HEK293 (cell line): ENCODE data around the gene SSBP3.

Experiments
- CTCF ChIA-PET: fragments of 350-600 bp; formaldehyde crosslinking; extraction: SDS; loops from one replicate; lab custom pipeline; 2021; ENCODE audit warnings: antibody characterized with exemption; lab: Yijun Ruan, JAX
- POLR2A ChIA-PET: fragments of 300-600 bp; formaldehyde crosslinking; extraction: SDS; loops from one replicate; lab custom pipeline; 2020; ENCODE audit warnings: antibody characterized with exemption, inconsistent platforms; lab: Yijun Ruan, JAX
- H3K27ac ChIP-seq: fragments of 200-500 bp; sonication (Bioruptor generic); 2 replicates; pipeline ENCODE4 v1.5.1; 2014; ENCODE audit warnings: low read depth, low read length, control low read depth, inconsistent platforms; ENCODE audit errors: extremely low read depth
- H3K36me3 ChIP-seq, 2 experiments: fragments of 200-500 bp in 1 of 2; sonication (Bioruptor generic) in 1 of 2; 1 replicate in 1 of 2; 2 replicates in 1 of 2; pipeline ENCODE4 v1.5.1; 2014 to 2017; ENCODE audit warnings: inconsistent platforms in 2 of 2, low read length in 2 of 2; ENCODE audit not compliant: control insufficient read depth in 2 of 2, insufficient read depth in 1 of 2
- H3K4me1 ChIP-seq: fragments of 200-500 bp; sonication (Bioruptor generic); 2 replicates; pipeline ENCODE4 v1.5.1; 2014; ENCODE audit warnings: mild to moderate bottlenecking, low read length, inconsistent platforms; ENCODE audit not compliant: control insufficient read depth, insufficient read depth
- H3K4me3 ChIP-seq: 2 replicates; pipeline ENCODE4 v1.5.1; 2011; ENCODE audit warnings: low read depth, mild to moderate bottlenecking, control low read depth, low read length, moderate library complexity
- H3K9me3 ChIP-seq: fragments of 200-500 bp; sonication (Bioruptor generic); 2 replicates; pipeline ENCODE4 v1.5.1; 2014; ENCODE audit warnings: low read depth, low read length, inconsistent platforms; ENCODE audit not compliant: control insufficient read depth, insufficient read depth
- GLI2 ChIP-seq: fragments of 450-650 bp; formaldehyde crosslinking; IDR thresholded peaks from 2 replicates; pipeline ENCODE4; 2017; ENCODE audit warnings: missing biosample characterization, missing genetic modification characterization, low read depth, borderline replicate concordance
- KLF7 ChIP-seq: fragments of 450-650 bp; formaldehyde crosslinking; IDR thresholded peaks from 2 replicates; pipeline ENCODE4 v1.5.1; 2016; ENCODE audit warnings: missing biosample characterization, missing genetic modification characterization, borderline replicate concordance
- KLF8 ChIP-seq: fragments of 450-650 bp; formaldehyde crosslinking; IDR thresholded peaks from 2 replicates; pipeline ENCODE4 v1.5.1; 2016; ENCODE audit warnings: missing biosample characterization, missing genetic modification characterization
- SCRT1 ChIP-seq: fragments of 450-650 bp; formaldehyde crosslinking; IDR thresholded peaks from 2 replicates; pipeline ENCODE4 v1.5.1; 2016; ENCODE audit warnings: missing biosample characterization, missing genetic modification characterization, borderline replicate concordance
- SCRT2 ChIP-seq: fragments of 450-650 bp; formaldehyde crosslinking; IDR thresholded peaks from 2 replicates; pipeline ENCODE4 v1.5.1; 2016; ENCODE audit warnings: missing biosample characterization, missing genetic modification characterization
- WT1 ChIP-seq: fragments of 450-650 bp; formaldehyde crosslinking; IDR thresholded peaks from 2 replicates; pipeline ENCODE4 v1.5.1; 2016; ENCODE audit warnings: missing biosample characterization, missing genetic modification characterization
- ZBTB20 ChIP-seq: fragments of 450-650 bp; formaldehyde crosslinking; IDR thresholded peaks from 2 replicates; pipeline ENCODE4 v1.5.1; 2016; ENCODE audit warnings: missing biosample characterization, missing genetic modification characterization
- ZBTB21 ChIP-seq: fragments of 450-650 bp; formaldehyde crosslinking; IDR thresholded peaks from 2 replicates; pipeline ENCODE4 v1.5.1; 2017; ENCODE audit warnings: missing biosample characterization, missing genetic modification characterization
- ZBTB8A ChIP-seq: fragments of 450-650 bp; formaldehyde crosslinking; IDR thresholded peaks from 2 replicates; pipeline ENCODE4 v1.5.1; 2016; ENCODE audit warnings: missing biosample characterization, missing genetic modification characterization
- ZFP37 ChIP-seq: fragments of 450-650 bp; formaldehyde crosslinking; IDR thresholded peaks from 2 replicates; pipeline ENCODE4 v1.5.1; 2016; ENCODE audit warnings: missing biosample characterization, missing genetic modification characterization
- ZFP69B ChIP-seq: fragments of 450-650 bp; formaldehyde crosslinking; IDR thresholded peaks from 2 replicates; pipeline ENCODE4 v1.5.1; 2016; ENCODE audit warnings: missing biosample characterization, missing genetic modification characterization
- ZIC2 ChIP-seq: fragments of 450-650 bp; formaldehyde crosslinking; IDR thresholded peaks from 2 replicates; pipeline ENCODE4 v1.5.1; 2016; ENCODE audit warnings: missing biosample characterization, missing genetic modification characterization
- ZNF184 ChIP-seq: fragments of 450-650 bp; IDR thresholded peaks from 2 replicates; pipeline ENCODE4 v1.5.1; 2018; ENCODE audit warnings: missing biosample characterization, mild to moderate bottlenecking, missing genetic modification characterization
- ZNF202 ChIP-seq: fragments of 450-650 bp; formaldehyde crosslinking; IDR thresholded peaks from 2 replicates; pipeline ENCODE4 v1.5.1; 2016; ENCODE audit warnings: missing biosample characterization, missing genetic modification characterization, borderline replicate concordance
- ZNF214 ChIP-seq: fragments of 450-650 bp; formaldehyde crosslinking; IDR thresholded peaks from 2 replicates; pipeline ENCODE4 v1.5.1; 2017; ENCODE audit warnings: missing biosample characterization, mild to moderate bottlenecking, missing genetic modification characterization, borderline replicate concordance
- ZNF274 ChIP-seq, 2 experiments: fragments of 200-500 bp in 1 of 2; fragments of 450-650 bp in 1 of 2; sonication (Bioruptor generic) in 1 of 2; formaldehyde crosslinking in 1 of 2; IDR thresholded peaks; 2 replicates each; pipeline versions ENCODE4 v1.5.1 to v1.6.1; 2014 to 2016; ENCODE audit warnings: borderline replicate concordance in 1 of 2, inconsistent platforms in 1 of 2, low read length in 1 of 2, missing biosample characterization in 1 of 2, missing genetic modification characterization in 1 of 2
- ZNF311 ChIP-seq: fragments of 450-650 bp; formaldehyde crosslinking; IDR thresholded peaks from 2 replicates; pipeline ENCODE4 v1.5.1; 2017; ENCODE audit warnings: missing biosample characterization, missing genetic modification characterization, borderline replicate concordance
- ZNF48 ChIP-seq: fragments of 450-650 bp; formaldehyde crosslinking; IDR thresholded peaks from 2 replicates; pipeline ENCODE4 v1.5.1; 2016; ENCODE audit warnings: missing biosample characterization, missing genetic modification characterization
- ZNF501 ChIP-seq: fragments of 450-650 bp; formaldehyde crosslinking; IDR thresholded peaks from 2 replicates; pipeline ENCODE4 v1.5.1; 2016; ENCODE audit warnings: missing biosample characterization, missing genetic modification characterization
- ZNF561 ChIP-seq: fragments of 450-650 bp; IDR thresholded peaks from 2 replicates; pipeline ENCODE4 v1.5.1; 2018; ENCODE audit warnings: missing biosample characterization, missing genetic modification characterization, borderline replicate concordance
- ZNF610 ChIP-seq: fragments of 450-650 bp; formaldehyde crosslinking; IDR thresholded peaks from 2 replicates; pipeline ENCODE4 v1.5.1; 2016; ENCODE audit warnings: missing biosample characterization, missing genetic modification characterization, borderline replicate concordance
- ZNF768 ChIP-seq: fragments of 450-650 bp; formaldehyde crosslinking; IDR thresholded peaks from 2 replicates; pipeline ENCODE4 v1.5.1; 2018; ENCODE audit warnings: missing biosample characterization, mild to moderate bottlenecking, missing genetic modification characterization
- ZNF791 ChIP-seq: fragments of 450-650 bp; formaldehyde crosslinking; IDR thresholded peaks from 2 replicates; pipeline ENCODE4 v1.5.1; 2016; ENCODE audit warnings: missing biosample characterization, missing genetic modification characterization
- ZNF843 ChIP-seq: fragments of 450-650 bp; formaldehyde crosslinking; IDR thresholded peaks from 2 replicates; pipeline ENCODE4 v1.5.1; 2016; ENCODE audit warnings: missing biosample characterization, missing genetic modification characterization
- ZXDB ChIP-seq: fragments of 450-650 bp; formaldehyde crosslinking; IDR thresholded peaks from 2 replicates; pipeline ENCODE4 v1.5.1; 2016; ENCODE audit warnings: missing biosample characterization, missing genetic modification characterization
- TF ChIP-seq, protein P1 (sequence below): fragments of 450-650 bp; formaldehyde crosslinking; IDR thresholded peaks from 2 replicates; pipeline ENCODE4 v1.5.1; 2016; ENCODE audit warnings: missing biosample characterization, missing genetic modification characterization
- TF ChIP-seq, protein P2 (sequence below): fragments of 450-650 bp; formaldehyde crosslinking; IDR thresholded peaks from 2 replicates; pipeline ENCODE4 v1.5.1; 2016; ENCODE audit warnings: missing biosample characterization, missing genetic modification characterization

SSBP3 gene

DNA sequence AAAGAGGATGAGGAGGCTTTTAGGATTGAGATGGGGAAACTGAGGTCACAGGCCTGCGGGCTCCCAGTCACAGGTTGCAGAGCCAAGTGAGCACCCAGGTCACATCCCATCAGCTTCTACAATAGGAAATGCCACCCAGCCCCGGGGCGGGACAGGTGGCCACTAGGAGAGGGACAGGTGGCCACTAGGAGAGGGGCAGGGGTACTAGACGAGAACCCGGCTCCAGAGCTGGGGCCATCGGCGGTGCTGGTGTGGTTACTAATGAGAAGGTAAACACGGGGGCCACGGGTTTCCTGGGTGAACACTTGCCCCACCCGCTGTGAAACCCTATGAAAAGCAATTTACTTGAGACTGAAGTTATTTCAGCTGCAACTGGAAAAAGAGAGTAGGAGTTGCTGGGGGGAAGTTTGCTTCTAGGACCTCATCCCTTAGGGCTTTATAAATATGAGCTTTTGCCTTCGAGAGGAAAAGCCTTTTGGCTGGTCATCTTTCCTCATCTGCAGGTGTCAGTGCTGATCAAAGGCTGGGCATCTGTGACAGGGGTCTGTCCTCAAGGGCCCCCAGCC is 153.7 kb downstream of the SSBP3 start:
- TF ChIP-seq, protein P1, sequence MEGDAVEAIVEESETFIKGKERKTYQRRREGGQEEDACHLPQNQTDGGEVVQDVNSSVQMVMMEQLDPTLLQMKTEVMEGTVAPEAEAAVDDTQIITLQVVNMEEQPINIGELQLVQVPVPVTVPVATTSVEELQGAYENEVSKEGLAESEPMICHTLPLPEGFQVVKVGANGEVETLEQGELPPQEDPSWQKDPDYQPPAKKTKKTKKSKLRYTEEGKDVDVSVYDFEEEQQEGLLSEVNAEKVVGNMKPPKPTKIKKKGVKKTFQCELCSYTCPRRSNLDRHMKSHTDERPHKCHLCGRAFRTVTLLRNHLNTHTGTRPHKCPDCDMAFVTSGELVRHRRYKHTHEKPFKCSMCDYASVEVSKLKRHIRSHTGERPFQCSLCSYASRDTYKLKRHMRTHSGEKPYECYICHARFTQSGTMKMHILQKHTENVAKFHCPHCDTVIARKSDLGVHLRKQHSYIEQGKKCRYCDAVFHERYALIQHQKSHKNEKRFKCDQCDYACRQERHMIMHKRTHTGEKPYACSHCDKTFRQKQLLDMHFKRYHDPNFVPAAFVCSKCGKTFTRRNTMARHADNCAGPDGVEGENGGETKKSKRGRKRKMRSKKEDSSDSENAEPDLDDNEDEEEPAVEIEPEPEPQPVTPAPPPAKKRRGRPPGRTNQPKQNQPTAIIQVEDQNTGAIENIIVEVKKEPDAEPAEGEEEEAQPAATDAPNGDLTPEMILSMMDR (tag by site-specific recombination) = no peak
- peak; percentile 52 for TF ChIP-seq ZIC2 (tag by site-specific recombination)
- TF ChIP-seq, all 188 proteins: peak for 1
- Histone ChIP-seq H3K4me1 (0 out of 2 replicates have a peak, but pooled peaks cover 4% of the 10 kb centered on the region), H3K9me3 (no peaks in the 10 kb centered on the region), H3K36me3 (peaks cover 0 to 23% of the 10 kb centered on the region in 2 experiments; a peak in 1 of 3 replicates), H3K27ac (no peak overlapping the region), H3K4me3 (no peak overlapping the region)
- CTCF ChIA-PET = interaction anchor here (0.6 kb wide), 2 partner anchors 212 to 720 kb away, joined by 3 to 4 read pairs; no protein-coding TSS in a partner anchor
- POLR2A ChIA-PET = interaction anchor here (0.7 kb wide), 1 partner anchor 9 kb away, joined by 3 read pairs; no protein-coding TSS in a partner anchor

DNA sequence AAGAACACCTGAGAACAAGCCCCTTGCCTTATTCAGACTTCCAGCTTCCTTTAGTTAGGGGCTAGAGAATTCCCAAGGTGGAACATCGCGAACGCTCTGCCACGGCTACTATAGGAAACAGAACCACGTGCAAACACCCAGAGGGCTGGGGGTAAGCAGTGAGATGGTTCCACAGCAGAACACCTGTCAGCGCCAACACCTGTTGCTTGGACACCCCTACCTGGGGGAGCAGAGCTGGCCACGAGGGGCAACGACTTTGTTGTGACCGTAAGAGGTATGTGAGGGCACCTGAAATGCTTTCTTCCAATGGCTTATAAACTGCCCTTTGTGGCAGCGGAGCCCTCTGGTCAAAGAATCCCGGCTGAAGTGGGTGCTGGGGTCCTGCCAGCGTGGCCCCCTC is 155.5 kb downstream of the SSBP3 start:
- 0 out of 2 replicates have a peak, but pooled peaks cover 4% of the 10 kb centered on the region for H3K4me1 ChIP-seq
- TF ChIP-seq ZNF274 (IDR thresholded peaks at IDR 0.05; ENCODE audit: low read length) (no peak), ZNF274 (tag by site-specific recombination; IDR thresholded peaks at IDR 0.05; ENCODE audit: borderline replicate concordance) (no peak), SCRT2 (peak; percentile 95), SCRT1 (peak; percentile 94)
- TF ChIP-seq, all 188 proteins: peak for 2
- ChIA-PET CTCF (interaction anchor here (0.7 kb wide), 1 partner anchor 12 kb away, joined by 3 read pairs; no protein-coding TSS in a partner anchor), POLR2A (no interaction called here)
- Histone ChIP-seq H3K4me3 (no peak overlapping the region), H3K36me3 (peaks cover 0 to 34% of the 10 kb centered on the region in 2 experiments; a peak in 1 of 3 replicates), H3K27ac (no peak overlapping the region), H3K9me3 (no peaks in the 10 kb centered on the region)

DNA sequence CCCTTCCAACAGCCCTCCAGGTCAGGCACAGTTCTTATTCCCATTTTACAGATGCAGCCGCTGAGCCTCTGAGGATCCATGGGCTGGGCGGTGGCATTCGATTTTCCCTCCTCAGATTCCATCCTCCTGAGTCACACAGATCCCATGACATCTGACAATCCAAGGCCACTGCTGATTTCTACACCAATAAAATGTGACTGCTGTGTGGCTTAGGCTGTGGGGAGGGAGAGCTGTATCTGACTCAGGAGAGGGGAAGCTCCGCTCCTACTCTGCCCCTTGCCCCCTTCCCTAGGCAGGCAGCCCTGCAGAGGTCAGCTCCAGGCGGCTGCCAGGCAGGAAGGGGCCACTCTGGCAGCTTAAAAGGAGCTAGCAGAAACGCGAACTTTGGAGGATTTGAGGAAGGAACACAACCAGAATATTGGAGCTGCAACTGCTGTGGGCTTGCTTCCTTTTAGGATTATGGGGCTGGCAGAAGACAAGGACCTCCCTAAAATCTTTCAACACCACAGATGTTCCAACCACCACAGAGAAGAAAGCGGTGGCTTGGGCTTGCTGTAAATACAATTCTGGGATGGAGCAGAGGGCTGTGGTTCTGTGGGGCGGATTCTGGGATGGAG is 156.3 kb downstream of the SSBP3 start:
- H3K27ac ChIP-seq = no peak overlapping the region
- POLR2A ChIA-PET = no interaction called here
- 0 out of 2 replicates have a peak, but pooled peaks cover 4% of the 10 kb centered on the region for H3K4me1 ChIP-seq
- no peaks in the 10 kb centered on the region for H3K9me3 ChIP-seq
- CTCF ChIA-PET = no interaction called here
- H3K4me3 ChIP-seq = no peak overlapping the region
- H3K36me3 ChIP-seq = peaks cover 0 to 38% of the 10 kb centered on the region in 2 experiments; a peak in 1 of 3 replicates
- TF ChIP-seq ZNF501 (tag by site-specific recombination) = no peak
- TF ChIP-seq ZNF561 (tag by site-specific recombination) = no peak
- peak; percentile 45; the same call in 1 of the 2 replicates for TF ChIP-seq WT1 (tag by site-specific recombination)
- no peak for TF ChIP-seq ZNF214
- TF ChIP-seq, protein P2, sequence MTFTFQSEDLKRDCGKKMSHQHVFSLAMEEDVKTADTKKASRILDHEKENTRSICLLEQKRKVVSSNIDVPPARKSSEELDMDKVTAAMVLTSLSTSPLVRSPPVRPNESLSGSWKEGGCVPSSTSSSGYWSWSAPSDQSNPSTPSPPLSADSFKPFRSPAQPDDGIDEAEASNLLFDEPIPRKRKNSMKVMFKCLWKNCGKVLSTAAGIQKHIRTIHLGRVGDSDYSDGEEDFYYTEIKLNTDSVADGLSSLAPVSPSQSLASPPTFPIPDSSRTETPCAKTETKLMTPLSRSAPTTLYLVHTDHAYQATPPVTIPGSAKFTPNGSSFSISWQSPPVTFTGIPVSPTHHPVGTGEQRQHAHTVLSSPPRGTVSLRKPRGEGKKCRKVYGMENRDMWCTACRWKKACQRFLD (tag by site-specific recombination) = no peak
- no peak for TF ChIP-seq ZNF768 (tag by site-specific recombination)
- TF ChIP-seq ZNF791 (tag by site-specific recombination) = no peak
- TF ChIP-seq KLF8 (tag by site-specific recombination) = no peak
- no peak for TF ChIP-seq ZNF610 (tag by site-specific recombination)
- TF ChIP-seq ZBTB20 (tag by site-specific recombination) = no peak
- TF ChIP-seq ZNF843 (tag by site-specific recombination) = no peak
- TF ChIP-seq GLI2 (tag by site-specific recombination) = no peak
- no peak for TF ChIP-seq ZNF48 (tag by site-specific recombination)
- TF ChIP-seq KLF7 (tag by site-specific recombination) = no peak
- no peak for TF ChIP-seq ZBTB8A (tag by site-specific recombination)
- no peak for TF ChIP-seq ZNF202 (tag by site-specific recombination)
- TF ChIP-seq ZFP37 (tag by site-specific recombination) = no peak
- no peak for TF ChIP-seq ZXDB (tag by site-specific recombination)
- TF ChIP-seq ZIC2 (tag by site-specific recombination) = peak; percentile 23; the same call in 1 of the 2 replicates
- TF ChIP-seq ZNF311 (tag by site-specific recombination) = no peak
- no peak for TF ChIP-seq ZFP69B
- TF ChIP-seq ZBTB21 (tag by site-specific recombination) = no peak
- no peak for TF ChIP-seq ZNF184 (tag by site-specific recombination)
